ENCODE results near the gene FHAD1. TPM values are rescaled to one million over a fixed set of nuclear protein-coding genes. Genes with fewer than 3 reads are reported as not detected.

The FHAD1 gene
- total RNA-seq, 1 donor from 2014 or later: not detected

DNA sequence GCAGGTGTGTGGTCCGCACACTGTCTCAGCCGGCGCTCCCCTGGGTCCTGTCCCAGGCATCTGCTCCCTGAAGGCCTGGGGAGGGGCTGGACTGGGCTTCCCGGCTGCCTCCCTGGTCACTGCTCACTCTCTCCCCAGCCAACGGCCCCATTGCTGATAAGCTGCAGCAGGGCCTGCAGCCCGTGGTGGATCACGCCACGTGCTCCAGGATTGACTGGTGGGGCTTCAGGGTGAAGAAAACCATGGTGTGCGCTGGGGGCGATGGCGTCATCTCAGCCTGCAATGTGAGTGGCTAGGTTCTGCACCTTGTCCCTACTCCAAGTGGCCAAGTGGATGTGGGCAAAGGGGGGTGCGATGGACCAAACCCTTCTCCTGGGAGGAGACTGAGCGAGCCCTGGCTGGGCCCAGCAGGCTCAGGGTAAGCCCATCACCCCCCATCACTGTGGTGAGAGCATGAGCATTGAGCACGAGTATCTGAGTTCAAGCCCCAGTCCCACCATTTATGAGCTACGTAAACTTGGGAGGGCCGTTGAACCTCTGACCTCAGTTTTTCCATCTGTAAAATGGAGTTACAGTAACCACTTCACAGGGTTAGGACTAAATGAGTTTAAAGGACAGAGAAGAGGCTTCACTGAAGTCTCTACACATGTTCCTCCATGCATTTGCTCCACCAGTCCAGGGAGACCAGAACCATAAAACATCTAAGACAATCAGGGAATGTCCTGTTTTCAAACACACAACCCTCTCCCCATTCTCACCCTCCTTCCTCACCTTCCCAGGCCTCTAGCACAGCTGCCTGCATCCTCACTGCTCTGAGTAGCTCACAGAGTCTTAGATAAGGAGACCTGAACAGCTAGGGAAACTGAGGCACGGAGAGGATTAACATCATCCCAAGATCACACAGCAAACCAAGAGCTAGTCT lies 197.7 kb downstream of the FHAD1 start:
- peak; percentile 72 for DNase-seq (ENCODE audit: low spot score)
- H3K4me1 Mint-ChIP-seq (ENCODE audit: low read depth): no peaks in the 10 kb centered on the region
- peaks cover 13% of the 10 kb centered on the region for H3K27me3 Mint-ChIP-seq (ENCODE audit: low read depth)
- no peak overlapping the region for H3K27ac Mint-ChIP-seq (ENCODE audit: unreplicated experiment)
- no peaks in the 10 kb centered on the region for H3K9me3 Mint-ChIP-seq (ENCODE audit: low read depth)
- H3K4me3 Mint-ChIP-seq (ENCODE audit: unreplicated experiment): no peak overlapping the region
- H3K36me3 Mint-ChIP-seq (ENCODE audit: low read depth): no peaks in the 10 kb centered on the region
- TF ChIP-seq, protein P1, sequence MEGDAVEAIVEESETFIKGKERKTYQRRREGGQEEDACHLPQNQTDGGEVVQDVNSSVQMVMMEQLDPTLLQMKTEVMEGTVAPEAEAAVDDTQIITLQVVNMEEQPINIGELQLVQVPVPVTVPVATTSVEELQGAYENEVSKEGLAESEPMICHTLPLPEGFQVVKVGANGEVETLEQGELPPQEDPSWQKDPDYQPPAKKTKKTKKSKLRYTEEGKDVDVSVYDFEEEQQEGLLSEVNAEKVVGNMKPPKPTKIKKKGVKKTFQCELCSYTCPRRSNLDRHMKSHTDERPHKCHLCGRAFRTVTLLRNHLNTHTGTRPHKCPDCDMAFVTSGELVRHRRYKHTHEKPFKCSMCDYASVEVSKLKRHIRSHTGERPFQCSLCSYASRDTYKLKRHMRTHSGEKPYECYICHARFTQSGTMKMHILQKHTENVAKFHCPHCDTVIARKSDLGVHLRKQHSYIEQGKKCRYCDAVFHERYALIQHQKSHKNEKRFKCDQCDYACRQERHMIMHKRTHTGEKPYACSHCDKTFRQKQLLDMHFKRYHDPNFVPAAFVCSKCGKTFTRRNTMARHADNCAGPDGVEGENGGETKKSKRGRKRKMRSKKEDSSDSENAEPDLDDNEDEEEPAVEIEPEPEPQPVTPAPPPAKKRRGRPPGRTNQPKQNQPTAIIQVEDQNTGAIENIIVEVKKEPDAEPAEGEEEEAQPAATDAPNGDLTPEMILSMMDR (IDR thresholded peaks at IDR 0.05): no peak

DNA sequence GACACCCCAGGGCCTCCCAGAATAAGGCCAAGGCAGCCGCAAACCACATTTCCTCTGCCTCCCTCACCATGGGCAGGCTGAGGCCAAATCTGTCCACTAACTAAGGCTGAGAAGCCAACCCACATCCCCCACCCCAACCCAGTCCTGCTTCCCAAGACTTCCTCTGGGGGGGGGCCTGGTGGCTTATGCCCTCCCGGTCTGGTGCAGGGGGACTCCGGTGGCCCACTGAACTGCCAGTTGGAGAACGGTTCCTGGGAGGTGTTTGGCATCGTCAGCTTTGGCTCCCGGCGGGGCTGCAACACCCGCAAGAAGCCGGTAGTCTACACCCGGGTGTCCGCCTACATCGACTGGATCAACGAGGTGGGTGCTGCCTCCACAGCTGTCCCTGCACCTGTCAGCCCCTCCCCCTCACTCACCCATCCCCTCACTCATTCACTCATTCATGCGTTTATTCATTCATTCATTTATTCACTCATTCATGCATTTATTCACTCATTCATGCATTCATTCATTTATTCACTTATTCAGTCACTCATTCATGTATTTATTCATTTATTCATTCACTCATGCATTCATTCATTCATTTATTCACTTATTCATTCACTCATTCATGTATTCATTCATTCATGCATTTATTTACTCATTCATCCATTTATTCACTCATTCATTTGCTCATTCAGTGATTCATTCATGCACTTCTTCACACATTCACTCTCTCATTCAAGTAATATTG lies 198.5 kb downstream of the FHAD1 start:
- H3K4me3 Mint-ChIP-seq (ENCODE audit: unreplicated experiment): no peak overlapping the region
- no peaks in the 10 kb centered on the region for H3K36me3 Mint-ChIP-seq (ENCODE audit: low read depth)
- peak; percentile 62 for DNase-seq (ENCODE audit: low spot score)
- H3K27me3 Mint-ChIP-seq (ENCODE audit: low read depth): peaks cover 13% of the 10 kb centered on the region
- no peaks in the 10 kb centered on the region for H3K9me3 Mint-ChIP-seq (ENCODE audit: low read depth)
- TF ChIP-seq, protein P1 (IDR thresholded peaks at IDR 0.05): no peak
- no peaks in the 10 kb centered on the region for H3K4me1 Mint-ChIP-seq (ENCODE audit: low read depth)
- H3K27ac Mint-ChIP-seq (ENCODE audit: unreplicated experiment): no peak overlapping the region

DNA sequence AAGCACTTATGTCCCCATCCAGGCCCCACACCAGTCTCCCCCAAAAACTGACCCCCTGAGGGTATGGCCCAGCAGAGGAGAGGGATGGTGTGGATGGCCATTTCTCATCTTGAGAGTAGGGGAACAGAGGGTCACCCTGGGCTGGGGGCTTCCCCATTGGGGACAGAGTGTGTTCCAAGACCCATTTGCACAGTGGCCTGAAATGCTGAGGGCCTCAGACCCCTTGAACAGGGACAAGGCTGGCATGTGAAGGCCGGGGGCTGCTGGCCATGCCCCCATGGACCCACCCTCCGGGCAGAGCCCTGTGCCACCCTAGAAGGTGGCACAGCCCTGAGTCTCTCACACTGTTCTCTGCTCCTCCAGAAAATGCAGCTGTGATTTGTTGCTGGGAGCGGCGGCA lies 199.2 kb downstream of the FHAD1 start:
- H3K27ac Mint-ChIP-seq (ENCODE audit: unreplicated experiment): no peak overlapping the region
- H3K4me1 Mint-ChIP-seq (ENCODE audit: low read depth): no peaks in the 10 kb centered on the region
- DNase-seq (ENCODE audit: low spot score): peak; percentile 56
- H3K9me3 Mint-ChIP-seq (ENCODE audit: low read depth): peaks cover 4% of the 10 kb centered on the region
- no peaks in the 10 kb centered on the region for H3K36me3 Mint-ChIP-seq (ENCODE audit: low read depth)
- TF ChIP-seq, protein P1 (IDR thresholded peaks at IDR 0.05): no peak
- H3K27me3 Mint-ChIP-seq (ENCODE audit: low read depth): peaks cover 11% of the 10 kb centered on the region
- no peak overlapping the region for H3K4me3 Mint-ChIP-seq (ENCODE audit: unreplicated experiment)

Other genes starting within 250 kb of the FHAD1 start
- gene TMEM51, start 93.5 kb upstream of the FHAD1 start, total RNA-seq: 0.82 to 1.9 TPM (median 1.8 TPM) in 3 replicates
- gene EFHD2, start 162.7 kb downstream of the FHAD1 start, total RNA-seq: 7.9 to 10.4 TPM (median 9.6 TPM) in 3 replicates
- gene CTRC, start 191.2 kb downstream of the FHAD1 start, total RNA-seq: not detected in 3 replicates
- gene CELA2A, start 209.5 kb downstream of the FHAD1 start, total RNA-seq: not detected in 3 replicates
- gene CELA2B, start 228.9 kb downstream of the FHAD1 start, total RNA-seq: not detected in 3 replicates